NT2/D1 (cell line): Measurements from ENCODE around the gene KRTAP4-6.
"Not testable (repeated sequence)": the region's sequence is repeated elsewhere in the genome, so short reads cannot be mapped to it uniquely, and the experiment has no call there.

Experiments
- DNase-seq: peaks from one replicate; pipeline ENCODE4 v3.0.0-alpha.2; 2011; ENCODE audit warnings: low read depth, low spot score
- H3K27me3 ChIP-seq: 2 replicates; pipeline ENCODE4 v1.6.0; 2011; ENCODE audit warnings: mild to moderate bottlenecking; ENCODE audit not compliant: insufficient read length, insufficient read depth
- H3K36me3 ChIP-seq: 2 replicates; pipeline ENCODE4 v1.6.1; 2011; ENCODE audit warnings: mild to moderate bottlenecking, low read length, mixed read lengths; ENCODE audit not compliant: insufficient read depth, insufficient read length
- H3K4me1 ChIP-seq: 2 replicates; pipeline ENCODE4 v1.5.1; 2011; ENCODE audit not compliant: insufficient read depth, insufficient read length
- H3K4me3 ChIP-seq: 2 replicates; pipeline ENCODE4 v1.5.1; 2011; ENCODE audit warnings: low read depth; ENCODE audit not compliant: insufficient read length
- H3K9ac ChIP-seq: 2 replicates; pipeline ENCODE4 v1.6.0; 2011; ENCODE audit warnings: low read depth; ENCODE audit not compliant: insufficient read length
- H3K9me3 ChIP-seq: 2 replicates; pipeline ENCODE4 v1.5.1; 2011; ENCODE audit warnings: mild to moderate bottlenecking, low read length; ENCODE audit not compliant: insufficient read depth
- SUZ12 ChIP-seq: IDR thresholded peaks from 2 replicates; pipeline ENCODE4 v1.6.1; 2011; ENCODE audit not compliant: insufficient read length, insufficient read depth; ENCODE audit errors: extremely low read depth
- YY1 ChIP-seq: IDR thresholded peaks from 2 replicates; pipeline ENCODE4 v1.6.1; 2011; ENCODE audit not compliant: insufficient read length, insufficient read depth
- ZNF274 ChIP-seq: IDR thresholded peaks from 2 replicates; pipeline ENCODE4 v1.6.1; 2011; ENCODE audit warnings: mild to moderate bottlenecking, low read depth, low read length

The KRTAP4-6 gene

GRCh38 chr17:41177727-41178271 is 37.5 kb upstream of the KRTAP4-6 start, which contains the start of gene KRTAP4-2:
Gene KRTAP4-2 (minus strand): TSS chr17:41178221. CDS start chr17:41178164, 57 bp downstream.
- H3K9me3 ChIP-seq: no peaks in the 10 kb centered on the region
- no peaks in the 10 kb centered on the region for H3K27me3 ChIP-seq
- no peak within 1 kb of the TSS for H3K4me3 ChIP-seq
- no peak within 1 kb of the TSS for H3K9ac ChIP-seq
- H3K4me1 ChIP-seq: no peaks in the 10 kb centered on the region
- no peak for TF ChIP-seq ZNF274
- TF ChIP-seq SUZ12: no peak
- no peak for TF ChIP-seq YY1
- no peaks in the 10 kb centered on the region for H3K36me3 ChIP-seq
- no peak for DNase-seq

DNA sequence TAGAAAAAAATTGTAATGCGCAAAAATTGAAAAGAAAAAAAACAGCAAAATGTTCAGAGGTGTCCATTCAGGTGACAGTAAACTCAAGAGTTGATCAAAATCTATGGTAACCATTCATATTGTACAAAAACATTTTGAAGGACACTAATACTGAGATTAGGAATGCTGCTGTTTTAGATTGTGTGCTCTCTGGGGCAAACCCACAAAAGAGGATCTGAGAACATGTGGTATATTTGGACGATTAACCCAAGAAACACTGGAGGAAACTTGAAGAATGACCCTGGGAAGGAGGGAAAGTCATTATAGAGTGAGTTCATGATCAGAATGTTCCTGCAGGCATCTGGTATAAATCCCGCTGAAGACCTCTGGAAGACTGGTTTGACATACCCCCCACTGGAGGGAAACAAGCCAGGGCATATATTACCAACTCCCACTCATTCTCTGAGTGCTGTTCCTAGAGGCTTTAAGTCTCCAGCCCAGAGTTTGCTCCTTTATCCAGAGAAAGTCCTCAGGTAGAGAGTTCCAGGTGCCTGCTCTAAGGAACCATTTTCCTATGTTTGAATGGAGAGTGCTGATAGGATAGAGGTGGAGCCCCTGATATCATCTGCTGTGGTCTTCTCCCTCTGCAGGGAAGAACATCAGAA is 36.5 kb upstream of the KRTAP4-6 start:
- Histone ChIP-seq H3K27me3 (no peaks in the 10 kb centered on the region), H3K36me3 (no peaks in the 10 kb centered on the region), H3K4me1 (no peaks in the 10 kb centered on the region), H3K9ac (no peak overlapping the region), H3K4me3 (no peak overlapping the region), H3K9me3 (no peaks in the 10 kb centered on the region)
- TF ChIP-seq YY1 (no peak), SUZ12 (no peak), ZNF274 (no peak)
- no peak for DNase-seq

DNA sequence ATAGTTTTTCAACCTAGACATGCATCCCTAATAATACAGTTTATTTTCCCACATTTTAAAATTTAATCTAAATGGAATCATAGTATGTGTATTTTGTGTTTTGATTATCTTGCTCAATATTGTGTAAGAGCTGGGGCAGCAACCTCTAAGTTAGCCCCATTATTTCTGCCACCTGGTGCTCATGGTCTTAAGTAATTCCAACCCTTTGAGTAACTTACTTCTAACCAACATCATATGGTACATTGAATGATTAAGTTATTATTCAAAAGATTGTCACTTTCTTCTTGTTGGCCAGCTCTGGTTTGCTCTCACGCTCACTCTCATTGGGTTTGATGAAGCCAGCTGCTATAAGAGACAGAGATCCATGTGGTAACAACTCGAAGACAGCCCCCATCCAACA is 31.5 kb upstream of the KRTAP4-6 start:
- H3K36me3 ChIP-seq: no peaks in the 10 kb centered on the region
- H3K27me3 ChIP-seq: no peaks in the 10 kb centered on the region
- TF ChIP-seq SUZ12 (no peak), YY1 (no peak), ZNF274 (no peak)
- no peak overlapping the region for H3K9ac ChIP-seq
- no peak for DNase-seq
- H3K4me3 ChIP-seq: no peak overlapping the region
- H3K4me1 ChIP-seq: no peaks in the 10 kb centered on the region
- no peaks in the 10 kb centered on the region for H3K9me3 ChIP-seq

DNA sequence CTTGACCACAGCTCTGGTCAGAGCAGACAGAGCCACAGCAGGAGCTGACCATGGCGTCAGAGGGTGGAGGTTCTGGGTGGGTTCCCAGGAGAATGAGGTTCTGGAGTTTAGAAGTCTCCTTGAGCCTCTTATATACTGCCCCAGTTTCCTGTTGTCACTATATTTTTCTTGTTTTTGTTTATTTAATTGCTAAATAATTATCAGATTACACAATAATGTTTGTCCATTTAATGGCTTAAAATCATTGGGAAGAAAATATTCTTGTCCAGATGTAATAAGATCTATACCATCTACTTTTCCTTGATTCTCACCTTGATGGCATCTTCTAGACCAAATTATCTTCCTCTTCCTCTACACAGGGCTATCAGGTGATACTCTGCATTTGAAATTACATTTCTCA is 27.8 kb upstream of the KRTAP4-6 start, which contains the start of gene KRTAP4-3:
Gene KRTAP4-3 (minus strand): TSS at position 101 of the 400 bp plus-strand sequence. CDS start 49 bp downstream, at position 52.
- TF ChIP-seq SUZ12: no peak
- no peak for TF ChIP-seq YY1
- TF ChIP-seq ZNF274: no peak
- no peak within 1 kb of the TSS for H3K4me3 ChIP-seq
- no peak within 1 kb of the TSS for H3K9ac ChIP-seq
- no peaks in the 10 kb centered on the region for H3K4me1 ChIP-seq
- no peaks in the 10 kb centered on the region for H3K36me3 ChIP-seq
- DNase-seq: no peak
- H3K27me3 ChIP-seq: no peaks in the 10 kb centered on the region
- no peaks in the 10 kb centered on the region for H3K9me3 ChIP-seq

GRCh38 chr17:41167561-41167960 is 27.2 kb upstream of the KRTAP4-6 start:
- Histone ChIP-seq H3K9ac (no peak overlapping the region), H3K4me3 (no peak overlapping the region), H3K36me3 (no peaks in the 10 kb centered on the region), H3K4me1 (no peaks in the 10 kb centered on the region), H3K27me3 (no peaks in the 10 kb centered on the region), H3K9me3 (no peaks in the 10 kb centered on the region)
- no peak for DNase-seq
- TF ChIP-seq ZNF274: no peak
- no peak for TF ChIP-seq YY1
- TF ChIP-seq SUZ12: no peak

- H3K4me3 ChIP-seq: no peak overlapping the region
- H3K9ac ChIP-seq: no peak overlapping the region
- TF ChIP-seq YY1: no peak
- no peak for TF ChIP-seq ZNF274
- DNase-seq: no peak
- H3K4me1 ChIP-seq: no peaks in the 10 kb centered on the region
- H3K36me3 ChIP-seq: no peaks in the 10 kb centered on the region
- H3K9me3 ChIP-seq: no peaks in the 10 kb centered on the region
- H3K27me3 ChIP-seq: no peaks in the 10 kb centered on the region
Measured at GRCh38 chr17:41163828-41164227, 23.5 kb upstream of the KRTAP4-6 start.

DNA sequence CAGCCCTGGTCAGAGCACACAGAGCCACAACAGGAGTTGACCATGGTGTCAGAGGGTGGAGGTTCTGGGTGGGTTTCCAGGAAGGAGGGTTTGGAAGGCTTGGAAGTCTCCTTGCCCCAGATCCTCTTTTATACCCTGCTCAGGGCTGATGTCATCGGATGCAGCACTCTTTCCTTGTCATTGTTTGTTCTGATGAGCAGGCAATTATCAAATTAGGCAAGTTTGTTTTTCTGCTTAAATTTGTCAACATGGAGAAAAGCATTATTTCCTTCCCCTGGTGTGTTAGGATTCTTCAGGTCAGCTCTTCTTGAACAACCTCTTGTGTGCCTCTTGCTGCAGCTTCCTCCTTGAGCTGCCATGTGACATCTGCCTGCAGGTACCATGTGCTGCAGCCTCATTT is 20.3 kb upstream of the KRTAP4-6 start, which contains the start of gene KRTAP4-4:
Gene KRTAP4-4 (minus strand): TSS at position 101 of the 400 bp plus-strand sequence. CDS start 57 bp downstream, at position 44.
- no peak within 1 kb of the TSS for H3K9ac ChIP-seq
- TF ChIP-seq ZNF274: no peak
- TF ChIP-seq SUZ12: no peak
- no peak for TF ChIP-seq YY1
- H3K4me3 ChIP-seq: no peak within 1 kb of the TSS
- DNase-seq: no peak
- H3K9me3 ChIP-seq: no peaks in the 10 kb centered on the region
- H3K36me3 ChIP-seq: no peaks in the 10 kb centered on the region
- no peaks in the 10 kb centered on the region for H3K4me1 ChIP-seq
- no peaks in the 10 kb centered on the region for H3K27me3 ChIP-seq

DNA sequence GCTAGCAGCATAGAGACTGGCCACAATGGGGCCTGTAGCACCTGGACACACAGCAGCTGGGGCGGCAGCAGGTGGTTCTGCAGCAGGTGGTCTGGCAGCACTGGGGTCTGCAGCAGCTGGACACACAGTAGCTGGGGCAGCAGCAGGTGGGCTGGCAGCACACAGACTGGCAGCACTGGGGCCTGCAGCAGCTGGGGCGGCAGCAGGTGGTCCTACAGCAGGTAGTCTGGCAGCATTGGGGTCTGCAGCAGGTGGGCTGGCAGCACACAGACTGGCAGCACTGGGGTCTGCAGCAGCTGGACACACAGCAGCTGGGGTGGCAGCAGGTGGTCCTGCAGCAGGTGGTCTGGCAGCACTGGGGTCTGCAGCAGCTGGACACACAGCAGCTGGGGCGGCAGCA is 19.8 kb upstream of the KRTAP4-6 start:
- H3K27me3 ChIP-seq, H3K9ac ChIP-seq, DNase-seq, H3K9me3 ChIP-seq, H3K4me3 ChIP-seq, H3K36me3 ChIP-seq, H3K4me1 ChIP-seq: not testable (repeated sequence)
